HG03066 (cell line): ENCODE results near the gene RPAP3.
A peak's percentile ranks its signal among the peaks of the same experiment; 100 is the strongest.

Source experiments
- ATAC-seq: cut with Tn5 transposase; IDR thresholded peaks from one replicate; pipeline ENCODE4 v1.9.1; 2021; ENCODE audit warnings: low read depth; ENCODE audit not compliant: unreplicated experiment

The RPAP3 gene

DNA sequence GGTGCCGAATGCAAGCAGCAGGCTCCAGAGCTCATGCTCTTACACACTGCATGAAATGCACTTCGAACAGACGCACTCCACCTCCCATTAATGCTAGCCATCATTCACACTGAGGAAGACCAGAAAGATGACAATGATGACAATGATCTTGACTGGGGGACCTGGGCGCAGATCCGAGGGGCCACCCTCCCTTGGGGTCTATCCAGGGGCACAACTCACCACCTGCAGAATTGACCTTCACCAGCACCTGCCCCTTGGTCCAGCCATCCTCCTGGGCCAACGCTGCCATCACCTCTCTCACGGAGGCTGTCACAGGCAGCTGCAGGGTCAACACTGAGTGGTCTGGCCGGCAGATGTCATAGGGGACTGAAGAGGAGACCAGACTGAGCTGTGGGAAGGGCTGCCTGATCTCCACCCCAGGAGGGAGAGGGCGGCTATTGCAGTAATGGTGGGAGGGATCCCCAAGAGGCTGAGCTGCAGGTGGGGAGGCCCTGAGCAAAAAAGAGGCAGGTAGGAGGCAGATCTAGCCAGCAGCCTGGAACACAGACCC lies 37.6 kb upstream of the RPAP3 start:
- no peak for ATAC-seq

DNA sequence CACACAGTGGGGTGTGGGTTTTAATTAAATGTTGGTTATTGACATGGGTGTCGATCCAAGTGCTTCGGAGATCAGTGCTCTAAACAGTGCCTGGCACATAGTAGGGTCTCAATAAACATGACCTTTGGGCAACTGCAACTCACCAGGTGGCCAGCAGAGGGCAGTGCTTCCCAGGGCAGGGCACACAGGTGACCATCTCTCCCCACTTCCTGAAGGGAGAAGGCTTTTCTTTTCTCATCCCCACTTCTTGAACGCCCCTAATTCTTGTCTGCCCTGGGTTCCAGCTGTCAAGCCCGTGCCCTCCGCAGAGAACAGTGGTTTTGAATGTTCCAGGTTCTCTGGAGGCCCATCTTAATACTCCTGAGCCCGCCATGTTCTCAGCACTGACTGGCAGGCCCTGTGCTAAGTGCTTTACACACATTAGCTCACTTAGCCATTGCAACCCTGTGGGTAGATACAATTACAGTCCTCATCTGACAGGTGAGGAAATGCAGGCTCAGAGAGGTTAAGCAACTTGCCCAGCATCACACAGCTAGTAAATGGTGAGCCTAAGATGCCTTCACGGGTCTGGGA lies 36.5 kb upstream of the RPAP3 start:
- ATAC-seq: no peak

DNA sequence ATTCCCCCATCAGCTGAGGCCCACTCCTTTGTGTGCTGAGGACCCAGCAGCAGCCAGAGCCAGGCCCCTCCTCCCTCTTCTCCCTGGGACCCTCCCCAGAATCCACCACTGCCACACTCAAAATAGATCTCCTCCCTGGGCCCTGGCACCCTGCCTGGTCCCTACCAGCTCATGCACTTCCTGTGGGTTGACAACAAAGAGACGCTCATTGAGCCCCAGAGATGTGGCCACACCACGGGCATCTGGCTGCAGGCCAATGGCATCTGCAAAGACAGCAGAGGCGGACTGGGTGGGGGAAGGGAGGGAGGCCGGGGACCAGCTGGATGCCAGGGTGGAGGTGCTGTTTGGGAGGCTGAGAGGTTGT lies 35.5 kb upstream of the RPAP3 start:
- ATAC-seq: no peak

- ATAC-seq: peak; percentile 61
These were observed 34.9 kb upstream of the RPAP3 start for GRCh38 chr12:47740606-47741339.

GRCh38 chr12:47739979-47740378 lies 34.1 kb upstream of the RPAP3 start:
- peak; percentile 53 for ATAC-seq

- no peak for ATAC-seq
These were observed 33.5 kb upstream of the RPAP3 start for GRCh38 chr12:47739297-47739696.

DNA sequence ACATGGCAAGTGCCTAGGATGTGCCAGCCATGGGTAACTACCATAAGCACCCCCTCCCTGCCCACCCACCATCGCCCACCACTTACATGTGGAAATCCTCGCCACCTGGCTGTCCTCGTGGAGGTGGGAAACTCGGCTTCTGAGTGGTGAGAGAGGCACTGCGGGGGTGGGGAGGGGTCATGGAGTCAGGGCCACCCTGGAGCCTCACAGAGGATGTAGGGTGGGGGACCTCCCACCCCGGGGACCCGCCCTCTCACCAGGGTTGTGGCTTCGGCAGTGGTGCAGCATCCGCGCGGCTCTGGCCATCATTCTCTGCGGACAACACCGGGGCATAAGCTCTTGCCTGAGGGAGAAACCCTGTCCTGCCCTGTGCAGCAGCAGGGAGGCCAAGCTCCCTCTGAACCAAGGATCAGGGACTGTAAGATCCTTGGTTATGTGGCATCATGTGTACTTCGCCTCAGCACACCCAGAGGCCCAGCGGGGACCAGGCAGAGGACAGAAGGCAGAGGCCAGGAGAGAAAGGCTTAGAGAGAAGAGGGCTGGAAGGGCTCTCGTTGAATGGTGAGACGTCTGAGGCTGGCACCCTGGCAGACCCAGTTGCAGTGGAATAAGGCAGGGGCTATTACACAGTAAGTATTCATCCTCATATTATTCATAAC lies 32.2 kb upstream of the RPAP3 start:
- no peak for ATAC-seq

DNA sequence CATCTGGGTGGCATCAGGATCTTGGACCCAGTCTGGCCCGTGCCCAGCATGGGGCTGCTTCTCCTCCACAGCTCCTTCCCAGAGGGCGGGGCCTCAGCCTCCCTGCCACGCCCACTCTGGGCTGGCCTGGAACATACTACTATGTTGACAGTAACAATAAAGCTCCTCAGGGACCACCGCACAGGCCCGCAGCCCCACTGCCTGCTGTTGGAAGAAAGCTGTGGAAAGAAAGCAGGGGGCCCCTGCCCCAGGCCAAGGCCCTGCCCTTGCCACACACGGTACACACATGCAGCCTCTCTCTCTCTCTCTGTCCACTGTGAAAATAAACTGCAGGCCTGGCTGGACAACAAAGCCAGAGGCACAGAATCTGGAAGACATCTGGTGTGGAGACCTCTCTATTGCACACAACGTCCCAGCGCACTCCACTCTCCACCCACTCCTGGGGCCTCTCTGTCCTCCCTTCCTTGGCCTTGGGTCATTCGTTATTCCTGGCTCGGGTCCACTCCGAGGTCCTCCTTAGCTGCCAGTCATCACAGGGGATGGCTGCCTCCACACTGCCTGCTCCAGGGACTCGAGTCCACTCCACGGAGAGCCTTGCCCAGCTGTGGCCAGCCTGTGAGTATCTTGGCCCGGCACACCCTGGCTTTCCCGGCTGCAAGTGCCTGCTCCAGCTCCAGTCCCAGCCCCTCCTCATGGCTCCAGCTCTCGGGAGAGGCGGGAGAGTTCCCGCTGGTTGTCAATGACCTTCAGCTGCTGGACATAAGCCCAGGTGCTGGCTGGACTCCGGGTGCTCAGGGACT lies 31.2 kb upstream of the RPAP3 start:
- no peak for ATAC-seq

DNA sequence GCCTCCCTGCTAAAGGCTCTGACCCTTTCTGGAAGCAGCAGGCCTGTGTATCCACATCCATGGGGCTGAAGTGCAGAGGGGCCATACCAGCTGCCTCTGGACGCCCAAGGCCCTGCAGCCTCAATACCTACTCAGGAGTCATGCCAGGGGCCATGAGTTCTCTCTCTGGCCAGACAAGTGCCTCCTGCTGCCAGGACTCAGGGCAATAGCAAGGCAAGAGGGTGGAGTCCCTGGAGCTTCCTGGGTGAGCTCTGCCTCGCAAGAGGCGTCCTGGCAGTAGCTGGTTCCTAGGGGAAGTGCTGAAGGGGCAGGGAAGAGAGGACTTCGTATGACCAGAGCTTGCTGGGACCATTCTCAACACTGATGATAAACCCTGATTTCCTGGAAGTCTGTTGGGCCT lies 30.4 kb upstream of the RPAP3 start:
- ATAC-seq: no peak

DNA sequence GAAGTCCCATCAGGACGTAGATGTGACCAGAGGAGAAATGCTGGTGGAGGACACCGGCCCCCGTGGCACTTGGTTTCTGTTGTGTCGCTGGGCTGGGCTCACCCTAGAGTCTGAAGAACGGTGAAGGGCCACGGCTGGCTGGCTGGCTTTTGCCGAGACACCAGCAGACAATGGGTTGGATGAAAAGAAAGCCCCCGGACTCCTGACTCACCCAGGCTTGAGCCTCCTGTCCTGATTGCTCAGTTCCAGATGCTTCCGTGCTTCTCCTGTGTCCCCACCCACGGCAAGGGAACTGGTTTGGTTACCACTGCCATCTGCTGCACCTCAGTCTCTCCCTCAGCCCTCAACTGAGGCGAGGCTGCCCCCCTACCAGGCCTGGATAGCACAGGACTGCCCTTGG lies 29.8 kb upstream of the RPAP3 start:
- ATAC-seq: no peak

- ATAC-seq: no peak
These were observed 29.1 kb upstream of the RPAP3 start for GRCh38 chr12:47734725-47735480.

- no peak for ATAC-seq
These were observed 27.3 kb upstream of the RPAP3 start for GRCh38 chr12:47733142-47733541.

- ATAC-seq: no peak
These were observed 26.7 kb upstream of the RPAP3 start for GRCh38 chr12:47732504-47732903.

GRCh38 chr12:47731723-47732122 lies 25.9 kb upstream of the RPAP3 start:
- ATAC-seq: no peak

DNA sequence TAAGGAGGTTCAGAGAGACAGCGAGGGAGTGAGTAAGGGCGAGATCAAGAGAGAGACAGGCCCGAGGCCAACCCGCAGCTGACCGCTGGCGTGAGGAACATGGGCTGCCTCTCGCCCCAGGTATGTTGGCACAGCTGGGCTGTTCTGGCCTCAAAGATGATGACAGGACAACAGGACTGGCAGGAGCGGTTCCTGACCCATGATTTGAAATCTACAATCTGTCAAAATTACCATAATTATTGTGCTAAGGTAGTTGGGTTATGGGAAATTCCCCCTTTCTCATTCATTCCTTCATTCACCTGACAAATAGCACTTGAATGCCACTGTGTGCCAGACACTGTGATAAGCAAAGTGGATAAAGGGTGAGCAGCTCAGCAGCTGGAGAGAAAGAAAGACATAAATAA lies 24.5 kb upstream of the RPAP3 start:
- ATAC-seq: no peak

DNA sequence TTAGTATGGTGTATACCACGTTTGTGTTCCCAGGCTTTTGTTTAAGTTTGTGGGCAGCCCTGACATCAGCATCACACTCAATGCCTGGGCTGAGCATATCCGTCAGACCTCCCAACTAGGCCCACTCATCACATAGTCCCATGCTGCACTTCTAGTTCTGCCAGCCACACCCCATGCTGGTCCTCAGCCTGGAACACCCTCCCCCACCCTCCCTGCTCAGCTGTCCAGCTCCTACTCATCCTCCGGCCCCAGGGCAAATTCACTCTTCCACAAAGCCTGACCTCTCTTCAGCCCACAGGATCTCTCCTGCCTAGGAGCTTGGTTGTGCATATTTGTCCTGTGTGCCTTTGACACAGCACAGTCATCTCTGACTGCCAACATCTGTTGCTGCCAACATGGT lies 23.4 kb upstream of the RPAP3 start:
- no peak for ATAC-seq

GRCh38 chr12:47725893-47726292 lies 20.1 kb upstream of the RPAP3 start:
- ATAC-seq: peak; percentile 95

DNA sequence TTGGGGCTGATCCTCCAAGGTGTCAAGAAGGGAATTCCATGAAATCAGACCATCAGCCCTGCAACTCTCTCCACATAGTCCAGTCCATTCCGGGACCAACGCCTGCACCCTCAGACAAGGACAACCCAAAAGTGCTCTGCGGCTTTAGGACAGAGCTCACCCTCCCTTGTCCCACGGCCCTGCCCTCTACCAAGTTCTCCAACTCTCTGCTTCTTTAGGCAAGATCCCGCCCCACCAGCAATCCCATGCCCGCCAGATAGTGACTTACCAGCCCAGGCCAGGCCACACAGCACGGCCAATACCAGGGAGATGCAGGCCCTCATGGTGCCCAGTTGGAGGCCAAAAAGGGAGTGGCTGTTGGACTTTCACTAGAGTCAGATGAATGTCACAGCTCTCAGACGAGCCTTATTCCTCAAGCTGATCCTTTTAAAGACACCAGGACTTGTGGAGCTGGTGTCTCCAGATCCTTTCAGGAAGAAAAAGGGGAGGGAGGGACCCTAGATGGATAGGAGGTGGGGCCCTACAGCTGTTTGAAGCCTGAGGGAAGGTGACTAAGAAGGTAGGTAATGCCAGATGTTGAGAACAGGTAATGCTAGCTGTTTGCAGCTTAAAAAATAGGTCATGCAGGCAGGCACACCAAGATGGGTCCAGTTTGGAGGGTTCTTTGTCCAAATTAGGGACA lies 19.4 kb upstream of the RPAP3 start, which contains the start of gene ENDOU:
Gene ENDOU (minus strand): TSS at position 400 of the 682 bp plus-strand sequence. CDS start 77 bp downstream, at position 323.
- no peak for ATAC-seq

GRCh38 chr12:47722941-47723631 lies 17.3 kb upstream of the RPAP3 start:
- ATAC-seq: no peak
